Tibial nerve (tissue), 3 donors: ENCODE results near the gene PPP1R2B.

ENCODE experiments used
- POLR2A ChIP-seq, 2 donors: fragments of 450-650 bp; IDR thresholded peaks; one replicate each; pipeline ENCODE4 v1.6.1; 2017; ENCODE audit warnings: antibody characterized with exemption in 2 of 2, mild to moderate bottlenecking in 2 of 2, moderate library complexity in 2 of 2
- TF ChIP-seq, protein P1 (sequence below), 5 experiments: fragments of 200-600 bp in 3 of 5; fragments of 450-650 bp in 2 of 5; sonication (generic) in 3 of 5; IDR thresholded peaks; one replicate each; pipeline ENCODE4 v1.5.1; 2016 to 2019; ENCODE audit warnings: antibody characterized with exemption in 5 of 5, mild to moderate bottlenecking in 3 of 5, moderate library complexity in 2 of 5

- TF ChIP-seq, protein P1, sequence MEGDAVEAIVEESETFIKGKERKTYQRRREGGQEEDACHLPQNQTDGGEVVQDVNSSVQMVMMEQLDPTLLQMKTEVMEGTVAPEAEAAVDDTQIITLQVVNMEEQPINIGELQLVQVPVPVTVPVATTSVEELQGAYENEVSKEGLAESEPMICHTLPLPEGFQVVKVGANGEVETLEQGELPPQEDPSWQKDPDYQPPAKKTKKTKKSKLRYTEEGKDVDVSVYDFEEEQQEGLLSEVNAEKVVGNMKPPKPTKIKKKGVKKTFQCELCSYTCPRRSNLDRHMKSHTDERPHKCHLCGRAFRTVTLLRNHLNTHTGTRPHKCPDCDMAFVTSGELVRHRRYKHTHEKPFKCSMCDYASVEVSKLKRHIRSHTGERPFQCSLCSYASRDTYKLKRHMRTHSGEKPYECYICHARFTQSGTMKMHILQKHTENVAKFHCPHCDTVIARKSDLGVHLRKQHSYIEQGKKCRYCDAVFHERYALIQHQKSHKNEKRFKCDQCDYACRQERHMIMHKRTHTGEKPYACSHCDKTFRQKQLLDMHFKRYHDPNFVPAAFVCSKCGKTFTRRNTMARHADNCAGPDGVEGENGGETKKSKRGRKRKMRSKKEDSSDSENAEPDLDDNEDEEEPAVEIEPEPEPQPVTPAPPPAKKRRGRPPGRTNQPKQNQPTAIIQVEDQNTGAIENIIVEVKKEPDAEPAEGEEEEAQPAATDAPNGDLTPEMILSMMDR (IDR thresholded peaks at IDR 0.05) = no peak
- no peak for TF ChIP-seq POLR2A (IDR thresholded peaks at IDR 0.05)
Observed at GRCh38 chr5:156892864-156893263, 42.8 kb downstream of the PPP1R2B start.
